Activated T-helper 2 cell treated with anti-CD3 and anti-CD28 coated beads, Interferon-gamma antibody, Interleukin-2, Interleukin-4, amounts not matched to agents 10 μg/mL and 5 μg/mL and 100 μg/mL, durations not matched to agents 14 hours and 24 hours and 36 hours (primary cell): ENCODE measurements around the gene CACNA2D3. TPM values are rescaled to one million over a fixed set of nuclear protein-coding genes. Genes with fewer than 3 reads are reported as not detected.
"Not testable (repeated sequence)": the region's sequence is repeated elsewhere in the genome, so short reads cannot be mapped to it uniquely, and the experiment has no call there.

Source experiments
- DNase-seq: peaks from one replicate; pipeline ENCODE4 v3.0.0; 2021; ENCODE audit warnings: low spot score
- H3K27ac Mint-ChIP-seq: one replicate; pipeline ENCODE4 v1.8.0; 2021; ENCODE audit warnings: mixed read lengths
- H3K27me3 Mint-ChIP-seq: one replicate; pipeline ENCODE4 v1.8.0; 2021; ENCODE audit warnings: low read depth, mixed read lengths
- H3K36me3 Mint-ChIP-seq: one replicate; pipeline ENCODE4 v1.8.0; 2021; ENCODE audit warnings: low read depth, mixed read lengths
- H3K4me1 Mint-ChIP-seq: one replicate; pipeline ENCODE4 v1.8.0; 2021; ENCODE audit warnings: low read depth, mixed read lengths
- H3K4me3 Mint-ChIP-seq: one replicate; pipeline ENCODE4 v1.8.0; 2021; ENCODE audit warnings: low read depth, mild to moderate bottlenecking, moderate library complexity, mixed read lengths
- H3K9me3 Mint-ChIP-seq: one replicate; pipeline ENCODE4 v1.8.0; 2021; ENCODE audit warnings: mixed read lengths
- intact Hi-C: fragments of 100-400 bp; cut with micrococcal nuclease; formaldehyde crosslinking; loops from one replicate; pipeline ENCODE4 v1.15.1; 2023
- total RNA-seq: library from RNA; stranded (reverse); gene quantifications from 2 replicates; pipeline ENCODE4 v1.2.3, GENCODE V29; 2022

The CACNA2D3 gene
- total RNA-seq, 1 donor from 2014 or later: not detected

DNA sequence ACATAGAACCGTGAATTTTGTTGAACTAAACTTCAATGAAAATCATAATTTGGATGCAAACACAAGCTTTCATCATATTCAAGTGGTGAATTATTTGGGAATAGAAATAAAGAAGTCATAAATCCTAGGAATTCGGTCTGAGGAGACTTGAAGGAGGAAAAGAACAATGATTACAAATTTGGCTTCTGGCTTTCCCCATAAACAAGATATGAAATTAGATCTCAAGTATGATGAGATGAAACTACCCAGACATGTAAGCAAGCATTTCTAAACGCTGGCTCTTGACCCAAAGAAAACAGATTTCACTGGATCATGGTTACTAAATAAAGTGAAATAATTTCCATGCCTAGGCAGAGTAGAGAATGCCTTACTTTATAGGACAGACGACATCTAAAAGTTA, 952.4 kb downstream of the CACNA2D3 start:
- DNase-seq: no peak
- Mint-ChIP-seq H3K36me3 (no peaks in the 10 kb centered on the region), H3K27ac (no peak overlapping the region), H3K9me3 (no peaks in the 10 kb centered on the region), H3K4me3 (no peak overlapping the region), H3K4me1 (no peaks in the 10 kb centered on the region), H3K27me3 (no peaks in the 10 kb centered on the region)
- intact Hi-C loops: no loop called here

DNA sequence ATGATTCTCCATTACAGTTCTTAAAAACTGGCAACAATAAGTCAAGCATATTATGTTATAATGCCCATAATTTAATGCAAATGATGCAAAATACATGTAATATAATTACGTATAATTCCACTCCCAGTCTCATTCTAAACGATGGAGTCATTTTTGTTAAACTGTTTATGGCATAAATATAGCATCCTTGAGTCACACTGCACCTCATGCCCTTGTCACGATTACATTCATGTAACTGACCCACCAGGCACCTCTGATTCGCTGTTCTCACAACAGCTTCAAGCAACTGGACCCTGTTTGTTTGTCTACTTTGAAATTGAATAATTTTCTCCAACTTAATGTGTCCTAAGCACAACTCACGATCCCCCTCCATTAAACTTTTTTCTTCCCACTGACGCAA, 953.5 kb downstream of the CACNA2D3 start:
- Mint-ChIP-seq H3K9me3 (no peaks in the 10 kb centered on the region), H3K27me3 (no peaks in the 10 kb centered on the region), H3K4me3 (no peak overlapping the region), H3K4me1 (no peaks in the 10 kb centered on the region), H3K27ac (no peak overlapping the region), H3K36me3 (no peaks in the 10 kb centered on the region)
- intact Hi-C loops: no loop called here
- no peak for DNase-seq

DNA sequence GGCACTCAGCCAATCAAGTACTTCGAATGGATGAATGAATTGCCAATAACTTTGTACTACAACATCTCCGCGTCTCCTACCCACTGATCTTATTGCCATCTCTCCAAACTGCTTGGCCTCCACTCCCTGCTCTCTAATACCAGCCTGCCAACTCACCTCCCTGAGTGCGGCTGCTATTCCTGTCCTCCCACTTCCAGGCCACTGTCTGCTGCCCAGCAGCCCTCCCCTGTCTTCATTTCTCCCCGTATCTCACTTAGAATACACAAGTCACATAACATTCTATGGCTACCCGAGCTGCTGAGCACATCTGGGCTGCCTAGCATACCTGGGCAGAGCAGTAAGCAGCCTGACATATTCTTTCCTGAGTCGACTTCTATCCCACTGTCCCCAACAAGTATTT, 955.4 kb downstream of the CACNA2D3 start:
- intact Hi-C loops: no loop called here
- Mint-ChIP-seq H3K4me1 (no peaks in the 10 kb centered on the region), H3K9me3 (no peaks in the 10 kb centered on the region), H3K27ac (no peak overlapping the region), H3K36me3 (no peaks in the 10 kb centered on the region), H3K27me3 (no peaks in the 10 kb centered on the region), H3K4me3 (no peak overlapping the region)
- no peak for DNase-seq

DNA sequence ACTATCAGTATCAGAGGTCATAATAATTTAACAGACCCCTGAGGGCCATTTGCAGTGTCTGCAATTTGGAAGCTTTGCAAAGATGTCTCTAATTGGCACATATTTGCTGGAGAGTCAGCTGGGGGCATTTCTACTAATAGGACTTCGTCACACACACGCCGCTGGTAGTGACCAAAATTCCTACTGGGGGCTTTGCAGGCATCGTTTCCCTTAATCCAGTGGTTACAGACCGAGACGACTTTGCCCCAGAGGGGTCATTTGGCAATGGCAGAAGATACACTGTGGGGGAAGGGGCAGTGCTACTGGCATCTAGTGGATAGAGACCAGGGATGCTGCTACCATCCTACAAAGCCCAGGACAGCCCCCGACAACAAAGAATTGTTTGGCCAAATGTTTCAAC, 956.5 kb downstream of the CACNA2D3 start:
- H3K4me1 Mint-ChIP-seq: no peaks in the 10 kb centered on the region
- intact Hi-C loops: no loop called here
- no peaks in the 10 kb centered on the region for H3K27me3 Mint-ChIP-seq
- H3K4me3 Mint-ChIP-seq: no peak overlapping the region
- DNase-seq: no peak
- no peaks in the 10 kb centered on the region for H3K9me3 Mint-ChIP-seq
- H3K27ac Mint-ChIP-seq: no peak overlapping the region
- no peaks in the 10 kb centered on the region for H3K36me3 Mint-ChIP-seq

DNA sequence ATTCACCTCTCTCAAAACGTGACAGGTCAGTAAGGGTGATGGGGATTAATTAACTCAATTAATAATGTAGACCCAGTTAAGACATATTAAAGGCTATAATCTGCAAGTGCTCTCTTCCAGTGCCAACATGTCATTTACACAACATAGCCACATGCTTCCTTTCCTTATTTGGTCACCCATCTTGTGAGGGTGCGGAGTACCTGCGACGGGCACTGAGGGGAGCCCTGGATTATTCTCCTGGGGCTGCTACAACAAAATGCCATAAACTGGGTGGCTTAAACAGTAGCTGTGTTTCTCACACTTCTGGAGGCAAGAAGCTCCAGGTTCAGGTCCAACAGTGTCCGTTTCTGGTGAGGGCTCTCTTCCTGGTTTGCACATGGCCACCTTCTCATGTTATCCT, 962.9 kb downstream of the CACNA2D3 start:
- no peak for DNase-seq
- no peak overlapping the region for H3K27ac Mint-ChIP-seq

DNA sequence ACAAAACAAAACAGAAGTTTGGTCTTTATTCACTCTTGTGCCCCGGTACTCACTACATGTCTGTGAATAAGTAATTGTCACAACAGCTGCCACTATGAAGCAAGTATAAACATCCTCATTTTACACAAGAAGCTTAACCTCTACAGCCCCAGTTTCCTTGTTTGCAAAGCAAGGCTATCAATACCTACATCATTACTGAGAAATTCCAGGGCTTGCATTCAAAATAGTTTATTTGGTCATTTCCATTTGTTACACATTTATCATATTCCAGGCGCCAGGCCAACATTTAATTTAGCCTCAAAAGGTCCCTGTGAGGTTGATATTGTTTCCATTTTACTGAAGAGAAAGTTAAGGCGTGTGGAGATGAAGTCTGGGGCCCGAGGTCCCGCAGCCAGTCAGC, 966.9 kb downstream of the CACNA2D3 start:
- Mint-ChIP-seq H3K36me3 (no peaks in the 10 kb centered on the region), H3K4me3 (no peak overlapping the region), H3K27me3 (no peaks in the 10 kb centered on the region), H3K4me1 (no peaks in the 10 kb centered on the region), H3K27ac (no peak overlapping the region), H3K9me3 (peaks cover 5% of the 10 kb centered on the region)
- DNase-seq: no peak
- intact Hi-C loops: no loop called here

More for the DNA sequence above, 962.9 kb downstream of the CACNA2D3 start:
- no peaks in the 10 kb centered on the region for H3K9me3 Mint-ChIP-seq
- no peaks in the 10 kb centered on the region for H3K36me3 Mint-ChIP-seq
- no peaks in the 10 kb centered on the region for H3K4me1 Mint-ChIP-seq
- no peaks in the 10 kb centered on the region for H3K27me3 Mint-ChIP-seq
- intact Hi-C loops: no loop called here
- H3K4me3 Mint-ChIP-seq: no peak overlapping the region

DNA sequence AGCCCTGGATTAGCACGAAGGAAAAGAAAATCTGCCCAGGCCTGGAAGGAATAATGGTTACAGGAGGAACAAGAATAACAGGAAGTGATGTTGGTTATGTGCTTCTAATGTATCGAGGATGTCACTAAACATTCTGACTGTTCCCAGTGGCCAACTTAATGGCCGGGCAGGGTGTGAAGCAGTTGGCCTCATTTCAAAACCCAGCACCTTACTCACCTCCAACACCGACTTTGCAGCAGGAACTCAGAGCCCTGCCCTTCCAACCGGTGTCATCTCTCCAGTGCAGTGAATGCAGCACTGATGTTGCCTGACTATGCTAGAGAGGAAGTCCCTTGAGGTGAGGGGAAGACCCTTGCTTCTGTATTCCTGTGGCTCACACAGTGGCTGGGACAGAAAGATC, 967.9 kb downstream of the CACNA2D3 start:
- H3K27ac Mint-ChIP-seq: no peak overlapping the region
- H3K4me3 Mint-ChIP-seq: no peak overlapping the region
- H3K36me3 Mint-ChIP-seq: no peaks in the 10 kb centered on the region
- no peaks in the 10 kb centered on the region for H3K4me1 Mint-ChIP-seq
- no peaks in the 10 kb centered on the region for H3K27me3 Mint-ChIP-seq
- no peak for DNase-seq
- peaks cover 5% of the 10 kb centered on the region for H3K9me3 Mint-ChIP-seq
- intact Hi-C loops: no loop called here

DNA sequence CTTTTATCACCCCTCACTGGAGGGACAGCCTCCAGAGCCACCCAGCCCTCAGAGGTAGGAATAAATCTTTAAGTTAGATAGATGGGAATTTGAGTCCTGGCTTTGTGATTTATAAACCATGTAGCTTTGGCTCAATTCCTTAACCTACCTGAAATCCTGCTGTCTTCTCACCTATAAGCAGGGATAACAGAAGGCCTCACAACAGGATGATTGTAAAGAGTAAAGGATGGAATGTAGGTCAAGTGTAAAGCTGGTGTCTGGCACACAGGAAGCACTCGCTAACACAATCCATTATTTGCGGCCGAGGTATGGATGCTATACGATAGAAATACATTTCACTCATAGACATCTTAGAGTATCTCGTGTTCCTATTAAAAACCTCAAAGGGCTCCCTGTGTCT, 968.4 kb downstream of the CACNA2D3 start:
- H3K27me3 Mint-ChIP-seq: no peaks in the 10 kb centered on the region
- intact Hi-C loops: no loop called here
- no peak overlapping the region for H3K27ac Mint-ChIP-seq
- H3K4me1 Mint-ChIP-seq: no peaks in the 10 kb centered on the region
- H3K4me3 Mint-ChIP-seq: no peak overlapping the region
- H3K36me3 Mint-ChIP-seq: no peaks in the 10 kb centered on the region
- DNase-seq: no peak
- peaks cover 5% of the 10 kb centered on the region for H3K9me3 Mint-ChIP-seq

DNA sequence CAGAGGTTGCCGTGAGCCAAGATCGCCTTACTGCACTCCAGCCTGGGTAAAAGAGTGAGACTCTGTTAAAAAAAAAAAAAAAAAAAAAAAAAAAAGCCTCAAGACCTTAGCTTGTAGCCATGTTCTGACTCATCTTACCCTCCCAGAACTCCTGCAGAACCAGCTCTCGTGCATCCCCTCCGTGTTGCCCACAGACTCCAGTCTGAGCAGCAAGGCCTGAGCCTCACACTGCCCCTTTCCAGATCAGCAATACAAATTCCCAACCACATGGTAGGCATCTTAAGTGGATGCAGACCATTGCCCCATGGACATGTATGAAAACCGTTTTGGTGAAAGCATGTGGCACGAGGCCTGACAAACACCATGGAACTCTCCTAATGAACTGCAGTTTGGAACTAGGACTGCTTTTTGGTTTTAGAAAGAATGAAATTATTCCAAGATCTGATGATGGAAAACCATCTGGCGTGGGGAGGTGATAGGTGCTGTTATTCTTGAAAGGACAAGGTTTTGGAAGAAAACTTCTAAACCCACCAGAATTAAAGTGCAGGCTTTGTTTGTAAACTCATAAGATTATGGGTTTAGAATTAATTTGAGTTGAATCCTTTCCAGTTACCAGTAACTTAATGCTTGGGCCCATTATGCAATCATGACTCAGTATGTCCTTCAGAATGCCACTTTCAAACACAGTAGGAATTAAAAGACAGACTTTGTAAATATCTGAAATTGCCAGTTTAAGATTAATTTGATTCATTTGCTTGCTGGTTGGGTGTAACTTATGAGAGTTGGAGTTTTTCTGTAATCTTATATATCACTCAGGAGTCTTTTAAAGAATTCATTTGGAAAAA, 969.3 kb downstream of the CACNA2D3 start:
- DNase-seq: no peak
- H3K4me3 Mint-ChIP-seq: no peak overlapping the region
- H3K4me1 Mint-ChIP-seq: no peaks in the 10 kb centered on the region
- H3K27me3 Mint-ChIP-seq: no peaks in the 10 kb centered on the region
- H3K9me3 Mint-ChIP-seq: peaks cover 8% of the 10 kb centered on the region
- H3K27ac Mint-ChIP-seq: no peak overlapping the region
- H3K36me3 Mint-ChIP-seq: no peaks in the 10 kb centered on the region
- intact Hi-C loops: no loop called here

DNA sequence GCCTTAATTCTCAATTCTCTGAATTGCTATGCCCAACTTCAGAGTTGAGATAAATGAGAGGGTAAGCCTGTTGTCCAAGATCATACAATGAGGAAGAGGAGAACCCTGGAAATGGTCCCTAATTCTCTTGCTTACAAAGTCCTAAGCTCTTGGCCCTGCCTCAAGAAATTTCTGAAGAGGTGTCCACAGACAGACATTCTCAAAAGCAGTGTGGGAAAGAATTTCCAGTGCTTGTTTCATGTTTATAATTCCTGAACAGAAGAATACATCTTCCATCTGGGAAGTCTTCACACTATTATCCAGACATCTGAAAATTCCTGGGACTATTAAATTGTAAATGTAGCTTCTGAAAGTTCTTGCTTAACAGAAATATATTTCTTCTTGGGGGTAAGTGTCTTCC, 972.3 kb downstream of the CACNA2D3 start:
- H3K27ac Mint-ChIP-seq: no peak overlapping the region
- no peak for DNase-seq
- H3K4me3 Mint-ChIP-seq: no peak overlapping the region

DNA sequence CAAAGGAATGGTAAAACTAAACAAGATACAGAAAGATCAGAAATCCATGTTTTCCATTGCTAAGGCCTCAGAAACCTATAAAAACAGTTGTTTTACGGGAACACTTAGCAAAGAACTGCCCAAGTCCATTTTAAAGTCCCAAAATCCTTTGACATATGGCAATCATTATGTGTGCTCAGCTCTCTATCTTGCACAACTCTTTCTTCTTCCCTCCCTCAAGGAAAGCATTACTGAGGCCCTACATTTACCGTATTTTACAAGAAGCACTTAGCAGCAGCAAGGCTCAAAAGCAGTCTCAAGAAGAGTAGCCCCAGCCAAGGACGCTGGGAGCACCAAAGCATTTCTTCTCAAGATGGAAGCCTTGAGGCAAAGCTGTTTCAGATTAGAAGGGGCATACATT, 975.1 kb downstream of the CACNA2D3 start:
- H3K27me3 Mint-ChIP-seq: no peaks in the 10 kb centered on the region
- H3K36me3 Mint-ChIP-seq: no peaks in the 10 kb centered on the region
- intact Hi-C loops: no loop called here
- H3K27ac Mint-ChIP-seq: no peak overlapping the region
- peaks cover 10% of the 10 kb centered on the region for H3K9me3 Mint-ChIP-seq
- no peak for DNase-seq
- H3K4me3 Mint-ChIP-seq: no peak overlapping the region
- H3K4me1 Mint-ChIP-seq: no peaks in the 10 kb centered on the region

More for the DNA sequence above, 972.3 kb downstream of the CACNA2D3 start:
- intact Hi-C loops: no loop called here
- no peaks in the 10 kb centered on the region for H3K4me1 Mint-ChIP-seq
- peaks cover 10% of the 10 kb centered on the region for H3K9me3 Mint-ChIP-seq
- no peaks in the 10 kb centered on the region for H3K27me3 Mint-ChIP-seq
- no peaks in the 10 kb centered on the region for H3K36me3 Mint-ChIP-seq

DNA sequence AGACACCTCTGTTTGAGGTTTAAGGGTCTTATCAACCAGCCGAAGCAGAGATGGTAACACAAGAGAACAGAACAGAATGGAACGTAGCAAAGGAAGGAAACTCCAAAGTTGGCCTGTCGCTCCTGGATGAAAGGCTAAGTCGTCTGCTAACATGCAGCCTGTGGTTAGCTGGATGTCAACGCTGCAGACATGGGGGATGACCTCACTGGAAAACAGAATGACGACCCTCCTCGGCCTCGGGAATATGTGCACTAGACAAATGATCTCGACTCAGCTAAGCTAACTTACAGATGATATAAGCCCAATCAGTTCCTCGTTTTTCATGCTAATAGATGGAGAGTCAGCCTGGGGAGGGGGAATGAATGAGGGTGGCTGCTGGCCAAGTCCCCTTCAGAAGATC, 983.3 kb downstream of the CACNA2D3 start:
- Mint-ChIP-seq H3K27ac (no peak overlapping the region), H3K36me3 (no peaks in the 10 kb centered on the region), H3K27me3 (no peaks in the 10 kb centered on the region), H3K9me3 (peaks cover 4% of the 10 kb centered on the region), H3K4me3 (no peak overlapping the region), H3K4me1 (no peaks in the 10 kb centered on the region)
- intact Hi-C loops: no loop called here
- DNase-seq: no peak

DNA sequence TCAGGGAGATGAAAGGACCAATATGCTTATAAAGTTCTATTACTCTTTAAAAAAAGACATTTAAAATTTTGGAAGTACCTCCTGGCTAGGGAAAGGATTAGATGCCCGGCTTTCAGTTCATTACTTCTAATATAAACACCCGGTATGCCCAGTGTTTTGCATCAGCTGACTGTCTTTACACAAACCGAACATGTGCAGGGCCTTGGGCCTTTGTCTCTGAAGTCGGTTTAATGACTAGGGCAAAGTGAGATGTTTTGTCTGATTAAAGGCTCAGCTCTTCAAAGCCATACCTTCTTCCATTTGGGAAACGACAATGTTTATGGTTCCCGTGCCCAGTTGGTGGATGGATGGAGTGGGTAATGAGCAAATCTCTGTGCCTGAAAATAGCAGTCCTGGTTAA, 984.8 kb downstream of the CACNA2D3 start:
- Mint-ChIP-seq H3K36me3 (no peaks in the 10 kb centered on the region), H3K9me3 (peaks cover 4% of the 10 kb centered on the region)

DNA sequence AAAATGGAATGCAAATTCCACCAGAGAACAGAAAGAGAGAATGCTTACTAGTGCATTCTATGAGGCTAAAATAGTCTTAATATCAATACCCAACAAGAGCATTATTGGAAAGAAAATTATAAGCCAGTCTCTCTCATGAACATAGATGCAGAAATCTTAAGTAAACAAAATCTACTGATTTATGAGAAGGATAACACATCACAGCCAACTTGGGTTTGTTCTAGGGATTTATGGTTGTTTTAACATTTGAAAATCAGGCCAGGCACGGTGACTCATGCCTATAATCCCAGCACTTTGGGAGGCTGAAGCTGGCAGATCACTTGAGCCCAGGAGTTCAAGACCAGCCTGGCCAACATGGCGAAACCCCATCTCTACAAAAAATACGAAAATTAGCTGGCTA, 989.6 kb downstream of the CACNA2D3 start:
- H3K9me3 Mint-ChIP-seq, H3K4me3 Mint-ChIP-seq, H3K27me3 Mint-ChIP-seq, H3K36me3 Mint-ChIP-seq, intact Hi-C loops, DNase-seq, H3K27ac Mint-ChIP-seq, H3K4me1 Mint-ChIP-seq: not testable (repeated sequence)

More for the DNA sequence above, 984.8 kb downstream of the CACNA2D3 start:
- intact Hi-C loops: no loop called here
- Mint-ChIP-seq H3K4me3 (no peak overlapping the region), H3K4me1 (no peaks in the 10 kb centered on the region), H3K27ac (no peak overlapping the region), H3K27me3 (no peaks in the 10 kb centered on the region)
- no peak for DNase-seq
